Measurements from ENCODE around the gene ASTN2. TPM values are rescaled to one million over a fixed set of nuclear protein-coding genes. Genes with fewer than 3 reads are reported as not detected.

The ASTN2 gene
- total RNA-seq, 1 donor from 2014 or later = 15.9 TPM

DNA sequence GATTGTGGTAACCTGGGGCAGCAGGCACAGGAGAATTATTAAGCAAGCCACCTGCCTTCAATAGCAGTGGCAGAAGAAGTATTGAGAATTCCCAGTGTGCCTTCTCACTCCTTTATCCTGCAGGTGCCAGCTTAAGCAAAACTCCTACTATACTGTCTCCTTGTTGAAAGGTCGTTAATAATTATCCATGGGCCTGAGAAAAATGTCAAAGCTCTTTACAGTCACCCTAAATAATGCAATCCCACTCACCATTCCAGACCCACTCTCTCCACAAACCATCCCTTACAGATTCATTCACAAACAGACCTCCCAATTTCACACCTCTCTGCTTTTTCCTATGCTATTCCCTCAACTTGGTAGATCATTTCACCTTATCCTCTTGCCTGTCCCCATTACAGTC lies 889.2 kb downstream of the ASTN2 start:
- no peak for DNase-seq (ENCODE audit: extremely low spot score, unreplicated experiment)
- Mint-ChIP-seq H3K36me3 (no peaks in the 10 kb centered on the region), H3K4me1 (ENCODE audit: unreplicated experiment) (no peaks in the 10 kb centered on the region), H3K4me3 (no peak overlapping the region), H3K27me3 (no peaks in the 10 kb centered on the region), H3K9me3 (peaks cover 3% of the 10 kb centered on the region), H3K27ac (no peak overlapping the region)
- TF ChIP-seq, protein P1, sequence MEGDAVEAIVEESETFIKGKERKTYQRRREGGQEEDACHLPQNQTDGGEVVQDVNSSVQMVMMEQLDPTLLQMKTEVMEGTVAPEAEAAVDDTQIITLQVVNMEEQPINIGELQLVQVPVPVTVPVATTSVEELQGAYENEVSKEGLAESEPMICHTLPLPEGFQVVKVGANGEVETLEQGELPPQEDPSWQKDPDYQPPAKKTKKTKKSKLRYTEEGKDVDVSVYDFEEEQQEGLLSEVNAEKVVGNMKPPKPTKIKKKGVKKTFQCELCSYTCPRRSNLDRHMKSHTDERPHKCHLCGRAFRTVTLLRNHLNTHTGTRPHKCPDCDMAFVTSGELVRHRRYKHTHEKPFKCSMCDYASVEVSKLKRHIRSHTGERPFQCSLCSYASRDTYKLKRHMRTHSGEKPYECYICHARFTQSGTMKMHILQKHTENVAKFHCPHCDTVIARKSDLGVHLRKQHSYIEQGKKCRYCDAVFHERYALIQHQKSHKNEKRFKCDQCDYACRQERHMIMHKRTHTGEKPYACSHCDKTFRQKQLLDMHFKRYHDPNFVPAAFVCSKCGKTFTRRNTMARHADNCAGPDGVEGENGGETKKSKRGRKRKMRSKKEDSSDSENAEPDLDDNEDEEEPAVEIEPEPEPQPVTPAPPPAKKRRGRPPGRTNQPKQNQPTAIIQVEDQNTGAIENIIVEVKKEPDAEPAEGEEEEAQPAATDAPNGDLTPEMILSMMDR (conservative IDR thresholded peaks at IDR 0.05) = no peak

DNA sequence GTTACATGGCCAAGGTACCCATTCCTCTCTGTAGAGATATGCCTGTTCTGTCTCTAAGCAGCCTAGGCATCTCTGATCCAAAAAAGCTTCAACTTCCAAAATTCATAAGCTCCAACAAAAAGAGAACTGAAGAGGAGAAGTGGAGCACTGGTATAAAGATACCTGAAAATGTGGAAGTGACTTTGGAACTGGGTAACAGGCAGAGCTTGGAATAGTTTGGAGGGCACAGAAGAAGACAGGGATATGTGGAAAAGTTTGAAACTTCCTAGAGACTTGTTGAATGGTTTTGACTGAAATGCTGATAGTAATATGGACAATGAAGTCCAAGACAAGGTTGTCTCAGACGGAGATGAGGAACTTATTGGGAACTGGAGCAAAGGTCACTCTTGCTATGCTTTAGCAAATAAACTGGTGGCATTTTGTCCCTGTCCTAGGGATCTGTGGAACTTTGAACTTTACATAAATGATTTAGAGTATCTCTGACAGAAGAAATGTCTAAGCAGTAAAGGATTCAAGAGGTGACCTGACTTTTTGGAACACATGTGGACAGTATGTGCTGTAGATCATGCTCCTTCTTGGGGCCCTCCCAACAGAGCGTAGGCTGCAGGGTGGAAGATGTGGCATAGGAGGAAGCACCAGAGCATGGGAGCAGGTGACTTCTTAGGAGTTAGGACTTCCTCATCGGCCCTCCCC lies 889.9 kb downstream of the ASTN2 start:
- Mint-ChIP-seq H3K36me3 (no peaks in the 10 kb centered on the region), H3K4me3 (no peak overlapping the region), H3K4me1 (ENCODE audit: unreplicated experiment) (no peaks in the 10 kb centered on the region), H3K9me3 (peaks cover 3% of the 10 kb centered on the region), H3K27me3 (no peaks in the 10 kb centered on the region), H3K27ac (no peak overlapping the region)
- TF ChIP-seq, protein P1 (conservative IDR thresholded peaks at IDR 0.05) = no peak
- no peak for DNase-seq (ENCODE audit: extremely low spot score, unreplicated experiment)

DNA sequence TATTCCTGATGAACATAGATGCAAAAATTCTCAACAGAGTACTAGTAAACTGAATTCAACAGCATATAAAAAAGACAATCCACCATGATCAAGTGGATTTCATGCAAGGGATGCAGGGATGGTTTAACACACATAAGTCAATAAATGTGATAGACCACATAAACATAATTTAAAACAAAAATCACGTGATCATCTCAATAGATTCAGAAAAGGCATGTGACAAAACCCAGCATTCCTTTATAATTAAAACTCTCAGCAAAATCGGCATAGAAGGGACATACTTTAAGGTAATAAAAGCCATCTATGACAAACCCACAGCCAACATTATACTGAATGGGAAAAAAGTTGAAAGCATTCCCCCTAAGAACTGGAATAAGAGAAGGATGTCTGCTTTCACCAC lies 894.6 kb downstream of the ASTN2 start:
- H3K4me3 Mint-ChIP-seq = no peak overlapping the region
- no peaks in the 10 kb centered on the region for H3K4me1 Mint-ChIP-seq (ENCODE audit: unreplicated experiment)
- H3K27ac Mint-ChIP-seq = no peak overlapping the region
- TF ChIP-seq, protein P1 (conservative IDR thresholded peaks at IDR 0.05) = no peak
- no peaks in the 10 kb centered on the region for H3K36me3 Mint-ChIP-seq
- peaks cover 15% of the 10 kb centered on the region for H3K9me3 Mint-ChIP-seq
- DNase-seq (ENCODE audit: extremely low spot score, unreplicated experiment) = no peak
- H3K27me3 Mint-ChIP-seq = no peaks in the 10 kb centered on the region

DNA sequence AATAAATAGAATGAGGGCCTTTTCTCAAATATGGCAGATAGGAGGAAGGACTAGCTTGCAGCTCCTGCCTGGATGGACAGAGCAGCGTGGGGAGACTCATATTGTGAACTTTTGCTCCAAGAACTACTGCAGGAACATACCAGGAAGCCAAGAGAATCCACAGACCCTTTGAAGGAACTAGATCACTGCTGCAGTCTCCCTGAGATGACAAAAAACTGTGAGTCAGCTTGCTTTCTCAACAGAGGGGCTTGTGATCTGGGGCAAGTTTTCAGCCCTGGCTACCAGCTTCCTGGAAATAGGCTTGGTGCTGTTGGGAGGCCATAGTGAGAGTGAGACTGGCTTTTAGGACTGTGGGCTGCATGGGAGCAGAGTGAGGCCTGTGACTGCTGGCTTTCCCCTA lies 898.4 kb downstream of the ASTN2 start:
- no peak overlapping the region for H3K27ac Mint-ChIP-seq
- H3K27me3 Mint-ChIP-seq = no peaks in the 10 kb centered on the region
- TF ChIP-seq, protein P1 (conservative IDR thresholded peaks at IDR 0.05) = no peak
- H3K36me3 Mint-ChIP-seq = no peaks in the 10 kb centered on the region
- no peak for DNase-seq (ENCODE audit: extremely low spot score, unreplicated experiment)
- H3K4me1 Mint-ChIP-seq (ENCODE audit: unreplicated experiment) = no peaks in the 10 kb centered on the region
- H3K4me3 Mint-ChIP-seq = no peak overlapping the region
- peaks cover 15% of the 10 kb centered on the region for H3K9me3 Mint-ChIP-seq

DNA sequence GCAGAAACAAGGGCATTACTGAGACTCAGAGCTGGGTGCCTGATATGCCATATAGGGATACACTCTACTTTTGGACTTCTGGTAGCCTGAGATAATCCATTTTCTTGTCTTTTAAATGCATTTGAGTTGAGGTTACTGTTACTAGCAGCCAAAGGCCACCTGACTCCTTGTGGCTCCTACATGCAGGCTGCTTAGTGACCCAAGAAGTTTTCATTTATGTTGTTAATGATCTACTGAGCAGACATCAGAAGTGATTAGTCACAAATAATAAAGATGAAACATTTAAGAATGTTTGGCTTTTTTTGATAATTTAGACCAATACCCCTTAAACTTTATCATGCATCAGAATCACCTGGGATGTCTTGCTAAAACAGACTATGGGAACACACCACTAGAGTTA lies 899.3 kb downstream of the ASTN2 start:
- DNase-seq (ENCODE audit: extremely low spot score, unreplicated experiment) = no peak
- TF ChIP-seq, protein P1 (conservative IDR thresholded peaks at IDR 0.05) = no peak
- H3K27me3 Mint-ChIP-seq = no peaks in the 10 kb centered on the region
- no peaks in the 10 kb centered on the region for H3K36me3 Mint-ChIP-seq
- H3K4me3 Mint-ChIP-seq = no peak overlapping the region
- H3K4me1 Mint-ChIP-seq (ENCODE audit: unreplicated experiment) = no peaks in the 10 kb centered on the region
- H3K27ac Mint-ChIP-seq = no peak overlapping the region
- H3K9me3 Mint-ChIP-seq = peaks cover 15% of the 10 kb centered on the region
